ENCODE results near the gene MPP4.

Gene MPP4

GRCh38 chr2:201621293-201621999 is 77.0 kb downstream of the MPP4 start:
- Mint-ChIP-seq H3K4me1 (no peaks in the 10 kb centered on the region), H3K4me3 (no peak overlapping the region), H3K9me3 (no peaks in the 10 kb centered on the region), H3K36me3 (peaks cover 6% of the 10 kb centered on the region), H3K27ac (no peak overlapping the region)
- DNase-seq (ENCODE audit: low spot score in 2 of 2), result no peak
- ATAC-seq, result no peak

- Mint-ChIP-seq H3K4me1 (no peaks in the 10 kb centered on the region), H3K4me3 (no peak overlapping the region), H3K36me3 (no peaks in the 10 kb centered on the region), H3K27ac (no peak overlapping the region), H3K9me3 (no peaks in the 10 kb centered on the region)
- no peak for ATAC-seq
- no peak for DNase-seq (ENCODE audit: low spot score in 2 of 2)
These were observed 79.4 kb downstream of the MPP4 start for GRCh38 chr2:201618744-201619662.

- no peaks in the 10 kb centered on the region for H3K36me3 Mint-ChIP-seq
- peaks cover 3% of the 10 kb centered on the region for H3K9me3 Mint-ChIP-seq
- H3K27ac Mint-ChIP-seq, result no peak overlapping the region
- no peak for ATAC-seq
- no peak for DNase-seq (ENCODE audit: low spot score in 2 of 2)
- no peak overlapping the region for H3K4me3 Mint-ChIP-seq
- no peaks in the 10 kb centered on the region for H3K4me1 Mint-ChIP-seq
These were observed 90.4 kb downstream of the MPP4 start for GRCh38 chr2:201608021-201608420.

DNA sequence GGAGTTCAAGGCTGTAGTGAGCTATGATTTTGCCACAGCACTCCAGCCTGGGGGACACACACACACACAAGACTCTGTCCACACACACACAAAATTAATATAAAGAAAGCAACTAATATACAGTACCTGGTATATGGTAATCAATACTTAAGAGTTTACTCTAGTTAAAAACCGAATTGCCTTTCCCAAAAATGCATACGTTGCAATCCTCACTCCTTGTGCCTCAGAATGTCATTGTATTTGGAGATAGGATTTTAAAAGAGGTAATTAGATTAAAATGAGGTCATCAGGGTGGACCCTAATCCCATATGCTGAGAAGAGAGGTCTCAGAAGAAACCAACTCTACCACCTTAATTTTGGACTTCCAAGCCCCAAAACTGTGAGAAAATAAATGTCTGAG is 90.9 kb downstream of the MPP4 start:
- ATAC-seq (no peak), DNase-seq (ENCODE audit: low spot score in 2 of 2) (no peak)
- peaks cover 3% of the 10 kb centered on the region for H3K9me3 Mint-ChIP-seq
- H3K4me3 Mint-ChIP-seq, result no peak overlapping the region
- H3K4me1 Mint-ChIP-seq, result no peaks in the 10 kb centered on the region
- H3K27ac Mint-ChIP-seq, result no peak overlapping the region
- no peaks in the 10 kb centered on the region for H3K36me3 Mint-ChIP-seq

DNA sequence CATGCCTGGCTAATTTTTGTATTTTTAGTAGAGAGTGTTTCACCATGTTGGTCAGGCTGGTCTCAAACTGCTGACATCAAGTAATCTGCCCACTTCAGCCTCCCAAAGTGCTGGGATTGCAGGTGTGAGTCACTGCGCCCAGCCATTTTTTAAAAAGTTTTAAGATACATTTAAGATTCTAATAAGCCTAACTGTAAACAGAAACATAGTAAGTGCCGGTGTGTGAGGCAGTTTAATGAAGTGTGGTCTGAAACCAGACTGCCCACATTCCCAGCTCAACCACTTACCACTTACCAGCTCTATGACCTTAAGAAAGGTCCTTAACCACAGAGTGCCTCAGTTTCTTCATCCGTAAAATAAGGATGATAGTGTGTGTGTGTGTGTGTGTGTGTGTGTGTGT is 97.5 kb downstream of the MPP4 start:
- DNase-seq (ENCODE audit: low spot score in 2 of 2) (no peak), ATAC-seq (no peak)
- Mint-ChIP-seq H3K4me1 (no peaks in the 10 kb centered on the region), H3K4me3 (no peak overlapping the region), H3K36me3 (no peaks in the 10 kb centered on the region), H3K27ac (no peak overlapping the region), H3K9me3 (peaks cover 9% of the 10 kb centered on the region)

DNA sequence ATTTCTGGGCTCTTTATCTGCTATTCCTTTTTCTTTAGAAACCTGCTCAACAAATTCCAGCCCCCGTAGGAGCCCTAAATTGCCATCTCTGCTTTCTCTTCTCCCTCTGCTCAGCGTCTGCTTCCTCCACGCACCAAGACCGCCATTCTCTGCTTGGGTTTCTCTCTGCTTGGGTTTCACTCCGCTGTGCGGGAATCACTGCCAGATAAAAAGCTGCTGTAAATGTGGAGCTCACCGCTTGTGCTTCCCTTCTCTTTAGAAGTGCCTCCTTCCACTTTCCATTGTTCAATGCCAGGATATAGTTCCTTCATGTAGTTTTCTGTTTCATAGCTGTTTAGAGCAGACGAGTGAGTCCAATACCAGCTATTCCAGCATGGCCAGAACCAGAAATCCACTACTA is 101.0 kb downstream of the MPP4 start:
- Mint-ChIP-seq H3K4me1 (no peaks in the 10 kb centered on the region), H3K27ac (no peak overlapping the region), H3K36me3 (no peaks in the 10 kb centered on the region), H3K9me3 (peaks cover 9% of the 10 kb centered on the region), H3K4me3 (no peak overlapping the region)
- ATAC-seq (no peak), DNase-seq (ENCODE audit: low spot score in 2 of 2) (no peak)

Measured in stimulated activated effector memory CD8-positive, alpha-beta T cell treated with anti-CD3 and anti-CD28 coated beads, Interleukin-12 subunit alpha, Interleukin-12 subunit beta, amount 100 ng/mL, for 72 hours (primary cell).